Endothelial cell of umbilical vein (primary cell): Measurements from ENCODE around the gene PRCC. TPM values are rescaled to one million over a fixed set of nuclear protein-coding genes. Genes with fewer than 3 reads are reported as not detected.

Source experiments
- BruUV-seq: library from RNA; stranded (reverse); fragments of 400-500 nt; replicated peaks from 2 replicates; lab custom pipeline; 2021; lab: Mats Ljungman, UMichigan
- CTCF ChIA-PET: fragments of 300-600, 350-600 bp; sonication (Branson Sonifier 250); formaldehyde crosslinking; loops from one replicate; lab custom pipeline; 2021; ENCODE audit warnings: antibody characterized with exemption, inconsistent platforms; lab: Charles Lee
- POLR2A ChIA-PET: fragments of 300-600, 350-600 bp; sonication (Branson Sonifier 250); formaldehyde crosslinking; loops from one replicate; lab custom pipeline; 2021; ENCODE audit warnings: antibody characterized with exemption, inconsistent platforms; lab: Charles Lee
- DNase-seq: peaks from one replicate; pipeline ENCODE4 v3.0.0-alpha.2; 2011; ENCODE audit warnings: low read depth, low spot score
- FAIRE-seq: peaks from 2 replicates; lab custom pipeline; 2011; peaks lifted over from hg19 to GRCh38; lab: Jason Lieb, UNC
- H2AFZ ChIP-seq: 2 replicates; pipeline ENCODE4 v1.6.0; 2012; ENCODE audit warnings: low read depth, low read length, control low read depth, inconsistent platforms
- H3K27ac ChIP-seq: 2 replicates; pipeline ENCODE4 v1.5.1; 2011; ENCODE audit warnings: low read depth, mild to moderate bottlenecking, control low read depth, low read length, moderate library complexity; ENCODE audit not compliant: insufficient read depth
- H3K27me3 ChIP-seq, 2 experiments: 2 replicates each; pipeline versions ENCODE4 v1.6.0 to v1.6.1; 2011; ENCODE audit warnings: low read length in 2 of 2, mixed read lengths in 1 of 2; ENCODE audit not compliant: control insufficient read depth in 2 of 2, insufficient read depth in 2 of 2
- H3K36me3 ChIP-seq, 2 experiments: 2 replicates in 1 of 2; 3 replicates in 1 of 2; pipeline ENCODE4 v1.5.1; 2011; ENCODE audit warnings: low read length in 2 of 2, mild to moderate bottlenecking in 1 of 2, moderate library complexity in 1 of 2; ENCODE audit not compliant: control insufficient read depth in 2 of 2, insufficient read depth in 2 of 2; ENCODE audit errors: extremely low read depth in 1 of 2
- H3K4me1 ChIP-seq: 3 replicates; pipeline ENCODE4 v1.5.1; 2011; ENCODE audit warnings: mild to moderate bottlenecking, low read length; ENCODE audit not compliant: control insufficient read depth, insufficient read depth; ENCODE audit errors: extremely low read depth
- H3K4me2 ChIP-seq: 2 replicates; pipeline ENCODE4 v1.6.1; 2011; ENCODE audit warnings: low read length, control low read depth, mixed read lengths; ENCODE audit not compliant: insufficient read depth
- H3K4me3 ChIP-seq, 3 experiments: fragments of 200-600 bp in 1 of 3; sonication (generic), shearing (Covaris generic) in 1 of 3; replicated peaks in 1 of 3; 2 replicates each; pipeline ENCODE4 v1.5.1; 2011 to 2016; ENCODE audit warnings: control low read depth in 3 of 3, low read length in 3 of 3, mild to moderate bottlenecking in 2 of 3, inconsistent platforms in 1 of 3, low read depth in 1 of 3, moderate library complexity in 1 of 3; ENCODE audit not compliant: insufficient read depth in 1 of 3
- H3K79me2 ChIP-seq: 2 replicates; pipeline ENCODE4 v1.6.0; 2012; ENCODE audit warnings: low read length, inconsistent platforms; ENCODE audit not compliant: control insufficient read depth, insufficient read depth
- H3K9ac ChIP-seq: replicated peaks from 2 replicates; pipeline ENCODE3; 2011; ENCODE audit warnings: low read length, control low read depth; ENCODE audit not compliant: insufficient read depth; ENCODE audit errors: extremely low read depth
- H3K9me1 ChIP-seq: replicated peaks from 3 replicates; pipeline ENCODE4 v1.6.0; 2011; ENCODE audit warnings: mild to moderate bottlenecking, low read length; ENCODE audit not compliant: control insufficient read depth, insufficient read depth; ENCODE audit errors: extremely low read depth
- H3K9me3 ChIP-seq: replicated peaks from 2 replicates; pipeline ENCODE4 v1.5.1; 2012; ENCODE audit warnings: low read length, inconsistent platforms; ENCODE audit not compliant: control insufficient read depth, insufficient read depth
- H4K20me1 ChIP-seq: replicated peaks from 2 replicates; pipeline ENCODE3; 2011; ENCODE audit warnings: mild to moderate bottlenecking, low read length; ENCODE audit not compliant: control insufficient read depth, insufficient read depth; ENCODE audit errors: extremely low read depth
- CTCF ChIP-seq, 2 donors: IDR thresholded peaks; 1 replicate in 1 of 2; 2 replicates in 1 of 2; pipeline ENCODE4 v1.5.1; 2011; ENCODE audit warnings: low read length in 2 of 2, mild to moderate bottlenecking in 2 of 2, moderate library complexity in 2 of 2, control low read depth in 1 of 2, inconsistent platforms in 1 of 2, low read depth in 1 of 2; ENCODE audit not compliant: insufficient read depth in 1 of 2; ENCODE audit errors: extremely low read depth in 1 of 2
- EZH2 ChIP-seq: IDR thresholded peaks from 2 replicates; pipeline ENCODE4 v1.6.1; 2012; ENCODE audit warnings: borderline replicate concordance, low read depth, mild to moderate bottlenecking, moderate library complexity, low read length, inconsistent platforms; ENCODE audit not compliant: severe bottlenecking
- FOS ChIP-seq: IDR thresholded peaks from 2 replicates; pipeline ENCODE4 v1.6.1; 2011; ENCODE audit warnings: mild to moderate bottlenecking, low read length, moderate library complexity, borderline replicate concordance; ENCODE audit not compliant: insufficient read depth
- GATA2 ChIP-seq: IDR thresholded peaks from 2 replicates; pipeline ENCODE4 v1.7.0; 2011; ENCODE audit warnings: low read depth, mild to moderate bottlenecking, moderate library complexity, mixed read lengths, low read length; ENCODE audit not compliant: insufficient read length, insufficient read depth
- JUN ChIP-seq: IDR thresholded peaks from 2 replicates; pipeline ENCODE4 v1.6.1; 2011; ENCODE audit warnings: borderline replicate concordance, low read depth; ENCODE audit not compliant: insufficient read length, insufficient read depth
- MYC ChIP-seq: IDR thresholded peaks from one replicate; pipeline ENCODE4 v1.6.1; 2011; ENCODE audit warnings: mild to moderate bottlenecking, low read depth, low read length
- POLR2A ChIP-seq: IDR thresholded peaks from 2 replicates; pipeline ENCODE4 v1.6.1; 2012; ENCODE audit warnings: low read depth, mild to moderate bottlenecking, control low read depth, low read length
- POLR2AphosphoS5 ChIP-seq: IDR thresholded peaks from 2 replicates; pipeline ENCODE4 v1.6.1; 2012; ENCODE audit warnings: low read depth, mild to moderate bottlenecking, control low read depth, low read length, moderate library complexity; ENCODE audit not compliant: insufficient read depth
- dilution Hi-C: fragments of 300-500 bp; cut with MboI; formaldehyde crosslinking; loops from one replicate; pipeline ENCODE4 v1.15.0; 2019; ENCODE audit warnings: low sequenced_read_pairs; ENCODE audit not compliant: extremely low pct_ligation_motif_present
- intact Hi-C: fragments of 100-400 bp; cut with micrococcal nuclease; formaldehyde crosslinking; loops from one replicate; pipeline ENCODE4 v1.10.0; 2022
- polyA plus RNA-seq, 4 experiments: library from polyadenylated mRNA; depleted of rRNA in 3 of 4; stranded (reverse) in 3 of 4; unstranded in 1 of 4; fragments of >200 nt; gene quantifications; 2 replicates each; pipeline versions ENCODE4 v1.2.1 to v1.2.3, GENCODE V29; 2011 to 2012; ENCODE audit warnings: missing spikeins in 1 of 4
- total RNA-seq: library from RNA; stranded (reverse); gene quantifications from 2 replicates; pipeline ENCODE4 v1.2.3, GENCODE V29; 2021
- TF ChIP-seq, protein P1 (sequence below): IDR thresholded peaks from 2 replicates; pipeline ENCODE4 v1.6.1; 2011; ENCODE audit not compliant: insufficient read depth, insufficient read length

The PRCC gene
- total and polyA plus RNA-seq, 2 donors (not counting 3 experiments of a cell fraction or from before 2014, with no cell fraction given): 71.5 to 77.4 TPM

- H3K27me3 ChIP-seq: no peaks in the 10 kb centered on the region
- ChIA-PET POLR2A (no interaction called here), CTCF (no interaction called here)
- no peak for TF ChIP-seq FOS
- no peak for TF ChIP-seq MYC
- no peak for TF ChIP-seq EZH2
- no peak for TF ChIP-seq JUN
- no peak for TF ChIP-seq POLR2A
- TF ChIP-seq, protein P1, sequence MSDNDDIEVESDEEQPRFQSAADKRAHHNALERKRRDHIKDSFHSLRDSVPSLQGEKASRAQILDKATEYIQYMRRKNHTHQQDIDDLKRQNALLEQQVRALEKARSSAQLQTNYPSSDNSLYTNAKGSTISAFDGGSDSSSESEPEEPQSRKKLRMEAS: no peak
- TF ChIP-seq POLR2AphosphoS5: no peak
- TF ChIP-seq CTCF (IDR thresholded peaks at IDR 0.05; ENCODE audit: extremely low read depth in 1 of 2, insufficient read depth in 1 of 2, low read depth in 1 of 2, low read length in 2 of 2): no peak
- TF ChIP-seq GATA2: no peak
- H3K4me2 ChIP-seq: peak overlapping the region; percentile 49
- no peak for FAIRE-seq
- peaks cover 70% of the 10 kb centered on the region for H3K79me2 ChIP-seq
- no peaks in the 10 kb centered on the region for H3K9me1 ChIP-seq
- dilution Hi-C loops: no loop called here
- no peaks in the 10 kb centered on the region for H4K20me1 ChIP-seq
- H3K27ac ChIP-seq: peak overlapping the region; percentile 99
- H3K4me1 ChIP-seq: peaks cover 44% of the 10 kb centered on the region
- peak; percentile 17 for DNase-seq
- no peak overlapping the region for H2AFZ ChIP-seq
- peak overlapping the region; percentile 98 for H3K9ac ChIP-seq
- BruUV-seq: no TSS peak
- no peak overlapping the region for H3K4me3 ChIP-seq
- H3K36me3 ChIP-seq: peaks cover 11 to 14% of the 10 kb centered on the region in 2 experiments
- intact Hi-C loops: loop anchor here (1.0 to 5.0 kb wide), 2 partner anchors 18 to 244 kb away; partner anchors contain the start of genes ISG20L2, MEF2D and METTL25B
- H3K9me3 ChIP-seq: no peaks in the 10 kb centered on the region
Measured at GRCh38 chr1:156746406-156746727, 21.0 kb upstream of the PRCC start.
